Activated CD8-positive, alpha-beta memory T cell treated with anti-CD3 and anti-CD28 coated beads, Interleukin-2, amount 50 U/mL, for 24 hours (primary cell): Measurements from ENCODE around the gene C2orf92.
A peak's percentile ranks its signal among the peaks of the same experiment; 100 is the strongest.
"Not testable (repeated sequence)": the region's sequence is repeated elsewhere in the genome, so short reads cannot be mapped to it uniquely, and the experiment has no call there.

ENCODE experiments used
- DNase-seq: peaks from one replicate; pipeline ENCODE4 v3.0.0-alpha.2; 2020; ENCODE audit errors: extremely low read depth

Gene C2orf92

GRCh38 chr2:97669448-97669847 lies at the start of gene C2orf92:
TSS of gene C2orf92 (plus strand) at chr2:97669713. CDS start at chr2:97669789, 76 bp downstream.
- no peak for DNase-seq

- not testable (repeated sequence) for DNase-seq
Measured at GRCh38 chr2:97620492-97620891, 49.0 kb upstream of the C2orf92 start.

- not testable (repeated sequence) for DNase-seq
Measured at GRCh38 chr2:97622976-97623375, 46.5 kb upstream of the C2orf92 start.

GRCh38 chr2:97625354-97626048 lies 44.0 kb upstream of the C2orf92 start:
- DNase-seq, result not testable (repeated sequence)

- not testable (repeated sequence) for DNase-seq
Measured at GRCh38 chr2:97626049-97626430, 43.5 kb upstream of the C2orf92 start.

- DNase-seq, result no peak
Measured at GRCh38 chr2:97644023-97644717, 25.3 kb upstream of the C2orf92 start.

- no peak for DNase-seq
Measured at GRCh38 chr2:97645112-97645694, 24.3 kb upstream of the C2orf92 start.

- DNase-seq, result peak; percentile 99
Measured at GRCh38 chr2:97645695-97646629, 23.6 kb upstream of the C2orf92 start, which contains the start of gene COX5B. TSS of gene COX5B (plus strand) at chr2:97646062. CDS start at chr2:97646087, 25 bp downstream.

- no peak for DNase-seq
Measured at GRCh38 chr2:97646977-97647376, 22.5 kb upstream of the C2orf92 start.

- DNase-seq, result no peak
Measured at GRCh38 chr2:97651114-97651513, 18.4 kb upstream of the C2orf92 start.

GRCh38 chr2:97653473-97653872 lies 16.0 kb upstream of the C2orf92 start:
- no peak for DNase-seq

GRCh38 chr2:97653874-97654273 lies 15.6 kb upstream of the C2orf92 start:
- no peak for DNase-seq

GRCh38 chr2:97654309-97654708 lies 15.2 kb upstream of the C2orf92 start:
- DNase-seq, result no peak

- DNase-seq, result no peak
Measured at GRCh38 chr2:97654791-97655190, 14.7 kb upstream of the C2orf92 start.

- DNase-seq, result no peak
Measured at GRCh38 chr2:97656129-97656755, 13.3 kb upstream of the C2orf92 start.

GRCh38 chr2:97656905-97657587 lies 12.5 kb upstream of the C2orf92 start:
- DNase-seq, result no peak

GRCh38 chr2:97657986-97658690 lies 11.4 kb upstream of the C2orf92 start:
- DNase-seq, result no peak

- DNase-seq, result no peak
Measured at GRCh38 chr2:97658691-97659157, 10.8 kb upstream of the C2orf92 start.

- DNase-seq, result no peak
Measured at GRCh38 chr2:97659256-97660043, 10.1 kb upstream of the C2orf92 start.
